ENCODE measurements around the gene FILIP1L.

Gene FILIP1L

GRCh38 chr3:100124201-100124761 is 10.0 kb upstream of the FILIP1L start:
- DNase-seq, result no peak

- no peak for DNase-seq
These were observed 8.8 kb upstream of the FILIP1L start for GRCh38 chr3:100123112-100123511.

- no peak for DNase-seq
These were observed 8.0 kb upstream of the FILIP1L start for GRCh38 chr3:100122321-100122720.

- DNase-seq, result no peak
These were observed 6.4 kb upstream of the FILIP1L start for GRCh38 chr3:100120693-100121092.

- DNase-seq, result no peak
These were observed 5.7 kb upstream of the FILIP1L start for GRCh38 chr3:100120012-100120411.

- DNase-seq, result no peak
These were observed 2.8 kb upstream of the FILIP1L start for GRCh38 chr3:100117093-100117492.

- DNase-seq, result no peak
These were observed 433 bp downstream of the FILIP1L start for GRCh38 chr3:100113723-100114412.

- no peak for DNase-seq
These were observed 2.6 kb downstream of the FILIP1L start for GRCh38 chr3:100111728-100112127.

- DNase-seq, result no peak
These were observed 4.1 kb downstream of the FILIP1L start for GRCh38 chr3:100110162-100110561.

- no peak for DNase-seq
These were observed 5.7 kb downstream of the FILIP1L start for GRCh38 chr3:100108464-100109079.

GRCh38 chr3:100107221-100107814 is 7.0 kb downstream of the FILIP1L start:
- no peak for DNase-seq

- no peak for DNase-seq
These were observed 7.7 kb downstream of the FILIP1L start for GRCh38 chr3:100106531-100107141.

- DNase-seq, result no peak
These were observed 8.2 kb downstream of the FILIP1L start for GRCh38 chr3:100106094-100106493.

- DNase-seq, result no peak
These were observed 8.8 kb downstream of the FILIP1L start for GRCh38 chr3:100105501-100105900.

- no peak for DNase-seq
These were observed 9.4 kb downstream of the FILIP1L start for GRCh38 chr3:100104817-100105413.

GRCh38 chr3:100104442-100104798 is 9.9 kb downstream of the FILIP1L start:
- no peak for DNase-seq

GRCh38 chr3:100103558-100104441 is 10.5 kb downstream of the FILIP1L start:
- no peak for DNase-seq

GRCh38 chr3:100102757-100103156 is 11.5 kb downstream of the FILIP1L start:
- no peak for DNase-seq

GRCh38 chr3:100100425-100100824 is 13.9 kb downstream of the FILIP1L start:
- DNase-seq, result no peak

- DNase-seq, result no peak
These were observed 14.7 kb downstream of the FILIP1L start for GRCh38 chr3:100099621-100100020.

- DNase-seq, result no peak
These were observed 15.6 kb downstream of the FILIP1L start for GRCh38 chr3:100098784-100099070.
